Keratinocyte (primary cell): ENCODE measurements around the gene GNPTAB. TPM values are rescaled to one million over a fixed set of nuclear protein-coding genes. Genes with fewer than 3 reads are reported as not detected.

ENCODE experiments used
- DNase-seq: peaks from one replicate; pipeline ENCODE4 v3.0.0-alpha.2; 2011; ENCODE audit warnings: low read depth, missing footprints, low spot score
- FAIRE-seq: peaks from 2 replicates; lab custom pipeline; 2011; peaks lifted over from hg19 to GRCh38; lab: Jason Lieb, UNC
- H2AFZ ChIP-seq: 2 replicates; pipeline ENCODE4 v1.6.0; 2012; ENCODE audit warnings: low read length, control low read depth, inconsistent platforms; ENCODE audit not compliant: control insufficient read depth
- H3K27ac ChIP-seq: 2 replicates; pipeline ENCODE4 v1.5.1; 2011; ENCODE audit warnings: low read length; ENCODE audit not compliant: control insufficient read depth, insufficient read depth
- H3K27me3 ChIP-seq: 3 replicates; pipeline ENCODE4 v1.6.0; 2011; ENCODE audit warnings: low read length; ENCODE audit not compliant: control insufficient read depth, insufficient read depth; ENCODE audit errors: extremely low read depth
- H3K36me3 ChIP-seq, 2 experiments: 2 replicates in 1 of 2; 3 replicates in 1 of 2; pipeline ENCODE4 v1.5.1; 2011; ENCODE audit warnings: low read length in 2 of 2, mild to moderate bottlenecking in 1 of 2; ENCODE audit not compliant: control insufficient read depth in 2 of 2, insufficient read depth in 2 of 2; ENCODE audit errors: extremely low read depth in 1 of 2
- H3K4me1 ChIP-seq: 3 replicates; pipeline ENCODE4 v1.5.1; 2011; ENCODE audit warnings: low read length; ENCODE audit not compliant: control insufficient read depth, insufficient read depth; ENCODE audit errors: extremely low read depth
- H3K4me2 ChIP-seq: 3 replicates; pipeline ENCODE4 v1.6.0; 2011; ENCODE audit warnings: low read depth, low read length; ENCODE audit not compliant: control insufficient read depth, insufficient read depth; ENCODE audit errors: extremely low read depth
- H3K4me3 ChIP-seq, 3 experiments: fragments of 200-600 bp in 1 of 3; sonication (generic) in 1 of 3; 2 replicates in 2 of 3; 3 replicates in 1 of 3; pipeline ENCODE4 v1.5.1; 2011 to 2016; ENCODE audit warnings: low read length in 3 of 3, mild to moderate bottlenecking in 3 of 3, control low read depth in 2 of 3, inconsistent platforms in 1 of 3, low read depth in 1 of 3, mixed read lengths in 1 of 3, mixed run types in 1 of 3, moderate library complexity in 1 of 3; ENCODE audit not compliant: control insufficient read depth in 2 of 3, insufficient read depth in 2 of 3; ENCODE audit errors: extremely low read depth in 1 of 3
- H3K79me2 ChIP-seq: 2 replicates; pipeline ENCODE4 v1.6.0; 2012; ENCODE audit warnings: low read length; ENCODE audit not compliant: control insufficient read depth, insufficient read depth
- H3K9ac ChIP-seq: 3 replicates; pipeline ENCODE4 v1.6.0; 2011; ENCODE audit warnings: low read length; ENCODE audit not compliant: control insufficient read depth, insufficient read depth; ENCODE audit errors: extremely low read depth
- H3K9me1 ChIP-seq: 3 replicates; pipeline ENCODE4 v1.6.0; 2011; ENCODE audit warnings: low read length; ENCODE audit not compliant: control insufficient read depth, insufficient read depth; ENCODE audit errors: extremely low read depth
- H3K9me3 ChIP-seq: 2 replicates; pipeline ENCODE4 v1.5.1; 2012; ENCODE audit warnings: low read depth, low read length; ENCODE audit not compliant: control insufficient read depth
- H4K20me1 ChIP-seq: 3 replicates; pipeline ENCODE4 v1.6.0; 2011; ENCODE audit warnings: low read length; ENCODE audit not compliant: control insufficient read depth, insufficient read depth; ENCODE audit errors: extremely low read depth
- CTCF ChIP-seq, 3 experiments: IDR thresholded peaks in 1 of 3; conservative IDR thresholded peaks in 1 of 3; optimal IDR thresholded peaks in 1 of 3; 2 replicates in 2 of 3; 3 replicates in 1 of 3; pipeline versions ENCODE3 to v1.5.1; 2011; ENCODE audit warnings: low read length in 3 of 3, mild to moderate bottlenecking in 3 of 3, moderate library complexity in 2 of 3, control low read depth in 1 of 3, inconsistent platforms in 1 of 3; ENCODE audit not compliant: insufficient read depth in 2 of 3; ENCODE audit errors: extremely low read depth in 1 of 3
- EZH2 ChIP-seq: IDR thresholded peaks from one replicate; pipeline ENCODE4 v1.6.1; 2012; ENCODE audit warnings: inconsistent platforms, mild to moderate bottlenecking, low read length, moderate library complexity
- dilution Hi-C: fragments of 300-500 bp; cut with MboI; formaldehyde crosslinking; loops from one replicate; pipeline ENCODE4 v1.7.0; 2020; ENCODE audit warnings: low sequenced_read_pairs; ENCODE audit not compliant: extremely low pct_ligation_motif_present
- polyA plus RNA-seq, 5 experiments: library from polyadenylated mRNA; depleted of rRNA in 3 of 5; stranded (reverse) in 3 of 5; stranded (forward) in 1 of 5; unstranded in 1 of 5; fragments of >200 nt; gene quantifications; 1 replicate in 1 of 5; 2 replicates in 3 of 5; 3 replicates in 1 of 5; pipeline versions ENCODE4 v1.2.1 to v1.2.3, GENCODE V29; 2011 to 2012; ENCODE audit warnings: missing spikeins in 2 of 5, low read depth in 1 of 5, low replicate concordance in 1 of 5

GNPTAB gene
- polyA plus RNA-seq, 1 donor (not counting 4 experiments of a cell fraction or from before 2014, with no cell fraction given), result 35.7 TPM

- no peaks in the 10 kb centered on the region for H3K9me3 ChIP-seq
- H3K4me3 ChIP-seq, result no peak overlapping the region
- H3K9ac ChIP-seq, result no peak overlapping the region
- peaks cover 6% of the 10 kb centered on the region for H3K4me1 ChIP-seq
- peaks cover 34% of the 10 kb centered on the region for H3K79me2 ChIP-seq
- no peaks in the 10 kb centered on the region for H3K27me3 ChIP-seq
- FAIRE-seq, result no peak
- TF ChIP-seq CTCF (optimal IDR thresholded peaks at IDR 0.05 in 1 of 3, IDR thresholded peaks at IDR 0.05 in 1 of 3, conservative IDR thresholded peaks at IDR 0.05 in 1 of 3; ENCODE audit: extremely low read depth in 1 of 3, insufficient read depth in 2 of 3, low read length in 3 of 3) (peak in 2 of 3 experiments; percentile 43 to 46), EZH2 (no peak)
- no peaks in the 10 kb centered on the region for H3K9me1 ChIP-seq
- no peaks in the 10 kb centered on the region for H3K36me3 ChIP-seq
- H2AFZ ChIP-seq, result no peak overlapping the region
- no peak overlapping the region for H3K4me2 ChIP-seq
- no peaks in the 10 kb centered on the region for H4K20me1 ChIP-seq
- H3K27ac ChIP-seq, result no peak overlapping the region
- DNase-seq, result no peak
- dilution Hi-C loops, result no loop called here
These were observed 6.9 kb downstream of the GNPTAB start for GRCh38 chr12:101823891-101824290.

GRCh38 chr12:101823039-101823438 is 7.7 kb downstream of the GNPTAB start:
- peaks cover 6% of the 10 kb centered on the region for H3K4me1 ChIP-seq
- no peaks in the 10 kb centered on the region for H3K36me3 ChIP-seq
- no peak overlapping the region for H3K27ac ChIP-seq
- no peaks in the 10 kb centered on the region for H4K20me1 ChIP-seq
- no peak overlapping the region for H3K9ac ChIP-seq
- dilution Hi-C loops, result no loop called here
- H3K4me2 ChIP-seq, result no peak overlapping the region
- no peaks in the 10 kb centered on the region for H3K9me3 ChIP-seq
- peaks cover 32% of the 10 kb centered on the region for H3K79me2 ChIP-seq
- no peaks in the 10 kb centered on the region for H3K27me3 ChIP-seq
- H3K9me1 ChIP-seq, result no peaks in the 10 kb centered on the region
- TF ChIP-seq EZH2 (no peak), CTCF (optimal IDR thresholded peaks at IDR 0.05 in 1 of 3, IDR thresholded peaks at IDR 0.05 in 1 of 3, conservative IDR thresholded peaks at IDR 0.05 in 1 of 3; ENCODE audit: extremely low read depth in 1 of 3, insufficient read depth in 2 of 3, low read length in 3 of 3) (no peak)
- no peak for FAIRE-seq
- H2AFZ ChIP-seq, result no peak overlapping the region
- no peak overlapping the region for H3K4me3 ChIP-seq
- DNase-seq, result no peak
